Thyroid gland (tissue), 4 donors: ENCODE results near the gene CCNG1. TPM values are rescaled to one million over a fixed set of nuclear protein-coding genes. Genes with fewer than 3 reads are reported as not detected.
A peak's percentile ranks its signal among the peaks of the same experiment; 100 is the strongest.

Experiments
- DNase-seq, 2 donors: peaks; one replicate each; pipeline ENCODE4 v3.0.0-alpha.2; 2019
- H3K27ac ChIP-seq, 3 donors: fragments of 200-600 bp; sonication (generic); 1 replicate in 2 of 3; 2 replicates in 1 of 3; pipeline ENCODE4 v1.5.1; 2016 to 2019; ENCODE audit warnings: mild to moderate bottlenecking in 1 of 3, moderate library complexity in 1 of 3
- H3K27me3 ChIP-seq: fragments of 200-600 bp; sonication (generic); one replicate; pipeline ENCODE4 v1.5.1; 2019
- H3K36me3 ChIP-seq, 2 donors: fragments of 200-600 bp; sonication (generic); one replicate each; pipeline ENCODE4 v1.5.1; 2016 to 2019
- H3K4me1 ChIP-seq, 2 donors: fragments of 200-600 bp; sonication (generic); one replicate each; pipeline ENCODE4 v1.5.1; 2017 to 2019
- H3K4me3 ChIP-seq, 3 donors: fragments of 200-600 bp; sonication (generic); replicated peaks in 1 of 3; 1 replicate in 2 of 3; 2 replicates in 1 of 3; pipeline ENCODE4 v1.5.1; 2016; ENCODE audit warnings: mild to moderate bottlenecking in 1 of 3
- H3K9me3 ChIP-seq: fragments of 200-600 bp; sonication (generic); one replicate; pipeline ENCODE4 v1.5.1; 2017
- CTCF ChIP-seq, 6 experiments: fragments of 200-600 bp in 3 of 6; fragments of 450-650 bp in 3 of 6; sonication (generic) in 3 of 6; IDR thresholded peaks; one replicate each; pipeline ENCODE4 v1.5.1; 2016 to 2019; ENCODE audit warnings: antibody characterized with exemption in 6 of 6, mild to moderate bottlenecking in 2 of 6, inconsistent platforms in 1 of 6, moderate library complexity in 1 of 6
- POLR2A ChIP-seq, 2 donors: fragments of 450-650 bp; IDR thresholded peaks; one replicate each; pipeline ENCODE4 v1.6.1; 2017; ENCODE audit warnings: antibody characterized with exemption in 2 of 2, mild to moderate bottlenecking in 2 of 2, moderate library complexity in 1 of 2
- WGBS, 2 donors: methylation state at CpG; one replicate each; pipeline ENCODE4 v1.1.5; 2017; 5-methylcytosine and 5-hydroxymethylcytosine counted together
- intact Hi-C: fragments of 100-400 bp; cut with DNase I; formaldehyde crosslinking; loops from one replicate; pipeline ENCODE4 v1.15.1; 2023
- total RNA-seq, 4 donors: library from RNA; depleted of rRNA; stranded (reverse); fragments of >200 nt; gene quantifications; one replicate each; pipeline ENCODE4 v1.2.3, GENCODE V29; 2016

The CCNG1 gene
- total RNA-seq, 4 donors from 2014 or later: 116 to 149 (median 125) TPM

GRCh38 chr5:163460562-163461171 lies 23.3 kb downstream of the CCNG1 start, which contains the start of gene HMMR:
TSS of gene HMMR (plus strand) at chr5:163460632. CDS start at chr5:163460693, 61 bp downstream.
- Histone ChIP-seq H3K4me1 (peaks cover 14 to 18% of the 10 kb centered on the region in 2 donors), H3K27ac (peak within 1 kb of the TSS; percentile 92 to 98 (median 97)), H3K27me3 (no peaks in the 10 kb centered on the region), H3K36me3 (no peaks in the 10 kb centered on the region), H3K9me3 (no peaks in the 10 kb centered on the region), H3K4me3 (peak within 1 kb of the TSS; percentile 45 to 67 (median 55))
- intact Hi-C loops: loop anchor here (2.0 kb wide), 1 partner anchor 44 kb away; the partner anchor contains the start of gene MAT2B
- 0 to 1% methylated on average over 21 to 23 of the region's 23 CpGs for WGBS, 2 donors
- peak; percentile 21 to 30 for DNase-seq
- no peak for TF ChIP-seq POLR2A (IDR thresholded peaks at IDR 0.05)
- TF ChIP-seq CTCF (IDR thresholded peaks at IDR 0.05): no peak

- no peak for TF ChIP-seq POLR2A (IDR thresholded peaks at IDR 0.05)
- TF ChIP-seq CTCF (IDR thresholded peaks at IDR 0.05): no peak
- peaks cover 14 to 16% of the 10 kb centered on the region in 2 donors for H3K4me1 ChIP-seq
- no peak overlapping the region for H3K27ac ChIP-seq
- intact Hi-C loops: no loop called here
- H3K36me3 ChIP-seq: no peaks in the 10 kb centered on the region
- H3K27me3 ChIP-seq: no peaks in the 10 kb centered on the region
- no peak overlapping the region for H3K4me3 ChIP-seq
- no peak for DNase-seq
- no peaks in the 10 kb centered on the region for H3K9me3 ChIP-seq
Observed at GRCh38 chr5:163463063-163463435, 25.7 kb downstream of the CCNG1 start.

GRCh38 chr5:163467682-163468081 lies 30.3 kb downstream of the CCNG1 start:
- no peaks in the 10 kb centered on the region for H3K9me3 ChIP-seq
- intact Hi-C loops: no loop called here
- 77 to 78% methylated on average over 4 of the region's 4 CpGs for WGBS, 2 donors
- H3K36me3 ChIP-seq: no peaks in the 10 kb centered on the region
- TF ChIP-seq CTCF (IDR thresholded peaks at IDR 0.05): no peak
- no peaks in the 10 kb centered on the region for H3K4me1 ChIP-seq
- no peaks in the 10 kb centered on the region for H3K27me3 ChIP-seq
- DNase-seq: no peak
- no peak overlapping the region for H3K4me3 ChIP-seq
- H3K27ac ChIP-seq: no peak overlapping the region

- H3K36me3 ChIP-seq: no peaks in the 10 kb centered on the region
- WGBS, 2 donors: 83 to 96% methylated on average over 3 of the region's 3 CpGs
- no peaks in the 10 kb centered on the region for H3K27me3 ChIP-seq
- no peak overlapping the region for H3K27ac ChIP-seq
- H3K9me3 ChIP-seq: no peaks in the 10 kb centered on the region
- TF ChIP-seq CTCF (IDR thresholded peaks at IDR 0.05) (peak in 4 of 6 experiments; percentile 24 to 59 (median 36)), POLR2A (IDR thresholded peaks at IDR 0.05) (no peak)
- intact Hi-C loops: no loop called here
- no peak overlapping the region for H3K4me3 ChIP-seq
- DNase-seq: no peak
- H3K4me1 ChIP-seq: no peaks in the 10 kb centered on the region
Observed at GRCh38 chr5:163473635-163474243, 36.3 kb downstream of the CCNG1 start.

- intact Hi-C loops: no loop called here
- Histone ChIP-seq H3K36me3 (no peaks in the 10 kb centered on the region), H3K27me3 (no peaks in the 10 kb centered on the region), H3K4me3 (no peak overlapping the region), H3K4me1 (no peaks in the 10 kb centered on the region), H3K27ac (no peak overlapping the region), H3K9me3 (no peaks in the 10 kb centered on the region)
- no peak for TF ChIP-seq CTCF (IDR thresholded peaks at IDR 0.05)
- TF ChIP-seq POLR2A (IDR thresholded peaks at IDR 0.05): no peak
- 89 to 93% methylated on average over 2 of the region's 2 CpGs for WGBS, 2 donors
- no peak for DNase-seq
Observed at GRCh38 chr5:163475411-163475810, 38.0 kb downstream of the CCNG1 start.
